HG03103 (cell line): Measurements from ENCODE around the gene MOB3A.

Experiments used
- ATAC-seq: cut with Tn5 transposase; IDR thresholded peaks from one replicate; pipeline ENCODE4 v1.9.1; 2021; ENCODE audit warnings: low read depth; ENCODE audit not compliant: unreplicated experiment

The MOB3A gene

DNA sequence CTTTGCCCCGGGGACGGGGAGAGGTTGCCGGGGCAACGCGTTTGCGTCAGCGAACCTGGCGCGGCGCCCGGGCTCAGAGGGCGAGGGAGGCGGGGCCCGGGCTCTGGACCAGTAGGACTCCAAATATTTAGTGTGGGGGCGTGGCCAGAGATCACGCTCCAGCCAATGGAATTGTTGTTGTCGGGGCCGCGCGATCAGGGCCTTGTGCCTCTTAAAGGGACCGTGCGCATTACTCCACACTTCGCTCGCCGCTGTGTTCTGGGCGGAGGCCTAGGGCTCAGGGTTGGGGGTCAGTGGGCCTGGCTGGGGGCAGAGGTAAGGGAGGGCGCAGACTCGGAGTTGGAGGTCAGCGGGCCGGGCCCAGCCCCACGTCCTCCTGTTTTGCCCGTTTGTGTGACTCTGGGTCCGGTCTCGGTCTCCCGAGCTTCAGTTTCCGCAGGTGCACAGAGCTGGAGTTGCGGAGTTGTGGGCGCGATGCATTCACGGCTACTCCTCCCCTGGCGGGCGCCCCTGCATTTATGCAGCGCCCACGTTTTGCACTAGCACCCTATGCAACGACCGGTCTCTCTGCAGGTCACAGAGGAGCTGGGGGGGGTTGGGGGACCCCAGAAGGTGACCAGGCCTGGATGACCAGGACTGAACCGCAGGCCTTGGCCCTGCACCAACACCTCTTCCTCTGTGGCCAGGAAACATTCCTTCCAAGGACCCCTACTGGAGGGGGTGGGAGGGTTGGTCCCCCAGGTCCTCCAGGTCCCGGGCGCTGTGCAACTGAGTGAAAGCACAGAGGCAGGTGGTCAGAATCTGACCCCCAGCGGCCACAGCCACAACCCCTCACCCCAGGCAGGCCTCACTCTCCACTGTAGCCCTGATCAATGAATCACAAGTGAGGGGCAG lies 34.4 kb downstream of the MOB3A start:
- ATAC-seq: peak; percentile 76

DNA sequence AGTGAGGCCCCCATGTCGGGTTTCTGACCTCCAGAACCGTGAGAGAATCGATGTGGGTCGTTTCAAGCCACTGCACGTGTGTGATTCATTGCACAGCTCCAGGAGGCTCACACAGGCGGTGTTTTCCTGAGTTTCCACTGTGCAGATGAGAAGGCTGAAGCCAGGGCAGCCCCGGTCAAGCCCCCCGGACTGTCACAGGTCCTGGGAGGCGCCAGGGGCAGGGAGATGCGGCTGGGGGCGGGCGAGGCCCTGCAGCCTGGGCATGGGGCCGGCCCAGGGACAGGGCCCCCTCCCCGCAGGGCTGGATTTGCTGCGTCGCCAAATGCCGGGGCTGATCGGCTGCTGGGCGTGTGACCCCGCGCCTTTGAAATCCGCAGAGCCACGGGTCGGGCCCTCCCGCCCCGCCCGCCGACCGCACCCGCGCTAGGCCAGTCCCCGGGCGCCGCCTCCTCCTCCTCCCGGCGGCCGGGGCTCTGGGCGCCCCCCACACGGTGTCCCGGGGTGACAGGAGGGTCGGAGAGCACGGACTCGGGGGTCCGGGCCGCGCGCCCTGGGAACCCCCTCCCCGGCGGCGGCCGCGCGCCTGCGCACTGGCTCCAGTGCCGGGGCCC lies 35.1 kb downstream of the MOB3A start:
- ATAC-seq: peak; percentile 17

DNA sequence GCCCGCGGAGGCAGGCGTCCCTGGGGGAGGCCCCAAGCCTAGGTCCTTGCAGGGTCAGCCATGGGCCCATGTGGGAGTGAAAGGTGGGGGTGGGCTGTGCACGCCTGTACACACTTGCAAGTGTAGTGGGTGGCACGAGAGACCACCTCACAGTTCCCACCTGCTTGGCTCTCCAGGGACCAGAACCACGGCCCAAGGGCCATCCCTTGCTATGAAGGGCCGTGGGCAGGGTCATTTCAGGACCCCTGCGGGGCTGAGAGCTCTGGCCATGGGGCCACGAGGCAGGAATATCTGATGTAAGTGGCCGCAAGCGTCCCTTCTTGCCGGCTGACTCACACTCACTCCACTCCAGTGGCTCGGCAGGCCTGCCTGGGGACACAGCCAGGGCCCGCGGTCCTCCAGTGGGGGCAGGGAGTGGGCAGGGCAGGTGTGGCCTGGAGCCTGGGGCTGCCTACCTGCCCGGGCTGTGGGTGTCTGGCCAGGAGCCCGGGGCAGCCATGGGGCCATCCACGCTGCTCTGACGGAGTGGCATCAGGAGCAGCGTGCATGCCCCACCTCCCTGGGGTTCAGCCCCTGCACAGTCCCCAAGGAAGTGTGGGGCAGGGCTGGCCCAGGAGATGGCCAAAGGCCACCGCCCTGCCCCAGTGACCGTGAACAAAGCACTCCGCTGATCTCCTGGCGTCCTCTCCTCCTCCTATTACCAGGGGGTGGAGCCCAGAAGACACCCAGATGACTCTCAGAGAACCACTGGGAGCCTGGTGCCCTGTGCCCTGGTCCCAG lies 36.5 kb downstream of the MOB3A start:
- no peak for ATAC-seq

DNA sequence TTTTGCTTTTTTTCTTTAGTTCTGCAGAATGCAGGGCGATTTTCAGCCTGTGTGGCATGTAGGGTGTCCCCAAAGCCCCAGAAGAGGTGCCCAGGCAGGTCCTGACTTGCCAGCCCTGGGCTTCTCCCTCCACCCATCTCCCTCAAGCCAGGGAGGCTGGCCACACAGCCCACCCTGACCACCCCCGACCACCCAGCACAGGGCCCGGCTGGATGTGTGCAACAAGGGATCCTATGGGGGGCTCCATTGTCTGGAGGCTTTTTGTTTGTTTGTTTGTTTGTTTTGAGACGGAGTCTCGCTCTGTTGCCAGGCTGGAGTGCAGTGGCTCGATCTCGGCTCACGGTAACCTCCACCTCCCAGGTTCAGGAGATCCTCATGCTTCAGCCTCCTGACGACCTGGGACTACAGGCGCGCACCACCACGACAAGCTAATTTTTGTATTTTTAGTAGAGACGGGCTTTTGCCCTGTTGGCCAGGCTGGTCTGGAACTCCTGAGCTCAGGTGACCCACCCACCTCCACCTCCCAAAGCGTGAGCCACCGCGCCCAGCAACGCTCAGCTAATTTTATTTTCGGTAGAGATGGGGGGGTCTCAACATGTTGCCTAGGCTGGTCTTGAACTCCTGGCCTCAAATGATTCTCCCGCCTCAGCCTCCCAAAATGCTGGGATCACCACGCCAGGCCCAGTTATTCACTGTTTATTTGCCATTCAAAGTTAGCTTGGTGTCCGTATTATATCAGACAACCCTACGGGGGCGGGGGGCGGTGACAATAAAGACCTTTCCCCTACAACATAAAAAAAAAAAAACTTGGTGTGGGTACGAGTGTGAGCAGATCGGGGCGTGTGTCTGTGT lies 37.3 kb downstream of the MOB3A start:
- no peak for ATAC-seq

DNA sequence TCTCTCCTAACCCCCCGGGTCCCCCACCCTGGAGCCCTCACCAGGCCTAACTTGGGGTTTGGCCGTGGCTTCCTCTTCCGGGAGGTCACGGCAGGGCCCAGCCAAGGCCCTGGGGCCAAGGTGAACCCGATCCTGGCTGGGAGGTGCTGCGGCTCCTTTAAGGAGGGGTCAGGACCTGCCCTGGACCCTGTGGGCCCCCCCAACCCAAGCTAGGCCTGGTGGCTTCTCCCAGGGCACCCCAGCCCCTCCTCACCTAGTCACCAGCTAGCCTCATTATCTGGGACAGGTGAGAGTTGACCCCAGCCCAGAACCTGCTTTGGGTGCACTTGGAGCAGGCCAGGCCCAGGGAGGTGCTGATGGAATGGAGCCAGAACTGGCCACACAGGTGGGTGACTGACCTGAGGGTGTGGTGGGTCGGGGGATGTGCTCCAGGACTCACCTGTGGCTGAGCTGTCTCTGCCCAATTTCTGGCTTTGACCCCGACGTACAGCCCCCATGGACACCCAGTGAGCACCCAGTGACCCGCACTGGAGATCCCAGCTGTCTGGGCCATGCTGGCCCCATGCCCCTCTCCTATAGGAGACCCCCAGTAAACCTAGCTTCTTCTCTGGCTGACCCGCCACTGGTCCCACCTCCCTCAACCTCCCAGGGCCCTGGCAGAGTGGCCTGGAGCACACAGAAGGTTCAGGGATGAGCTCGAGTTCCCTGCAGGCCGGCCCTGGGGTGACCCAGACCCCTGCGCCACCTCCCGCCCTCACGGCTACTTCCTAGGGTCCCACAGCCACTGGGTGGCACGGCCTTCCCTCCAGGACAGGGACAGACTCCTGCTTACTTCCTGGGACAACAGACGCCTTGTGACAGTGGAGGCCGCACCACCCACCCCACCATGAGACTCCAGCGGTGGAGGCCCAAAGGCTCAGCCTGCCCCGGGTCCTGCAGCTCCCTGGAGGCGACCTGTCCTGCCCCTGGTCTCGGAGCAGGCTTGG lies 38.3 kb downstream of the MOB3A start:
- ATAC-seq: no peak

DNA sequence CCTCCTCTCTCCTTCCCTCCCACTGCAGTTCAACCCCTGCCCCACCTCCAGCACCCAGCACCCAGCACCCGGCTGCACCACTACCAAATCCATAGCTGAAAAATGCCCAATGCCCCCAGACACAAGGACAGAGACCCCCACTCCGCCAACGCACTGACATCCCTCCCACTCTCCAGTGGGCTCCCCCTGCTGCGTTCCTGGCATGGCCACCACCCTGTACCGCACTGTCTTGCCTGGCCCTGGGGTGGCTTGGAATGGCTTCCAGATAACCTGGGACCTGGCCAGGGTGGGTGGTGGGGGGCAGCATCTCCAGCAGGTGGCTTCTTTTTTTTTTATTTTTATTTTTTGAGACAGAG lies 39.3 kb downstream of the MOB3A start:
- no peak for ATAC-seq

DNA sequence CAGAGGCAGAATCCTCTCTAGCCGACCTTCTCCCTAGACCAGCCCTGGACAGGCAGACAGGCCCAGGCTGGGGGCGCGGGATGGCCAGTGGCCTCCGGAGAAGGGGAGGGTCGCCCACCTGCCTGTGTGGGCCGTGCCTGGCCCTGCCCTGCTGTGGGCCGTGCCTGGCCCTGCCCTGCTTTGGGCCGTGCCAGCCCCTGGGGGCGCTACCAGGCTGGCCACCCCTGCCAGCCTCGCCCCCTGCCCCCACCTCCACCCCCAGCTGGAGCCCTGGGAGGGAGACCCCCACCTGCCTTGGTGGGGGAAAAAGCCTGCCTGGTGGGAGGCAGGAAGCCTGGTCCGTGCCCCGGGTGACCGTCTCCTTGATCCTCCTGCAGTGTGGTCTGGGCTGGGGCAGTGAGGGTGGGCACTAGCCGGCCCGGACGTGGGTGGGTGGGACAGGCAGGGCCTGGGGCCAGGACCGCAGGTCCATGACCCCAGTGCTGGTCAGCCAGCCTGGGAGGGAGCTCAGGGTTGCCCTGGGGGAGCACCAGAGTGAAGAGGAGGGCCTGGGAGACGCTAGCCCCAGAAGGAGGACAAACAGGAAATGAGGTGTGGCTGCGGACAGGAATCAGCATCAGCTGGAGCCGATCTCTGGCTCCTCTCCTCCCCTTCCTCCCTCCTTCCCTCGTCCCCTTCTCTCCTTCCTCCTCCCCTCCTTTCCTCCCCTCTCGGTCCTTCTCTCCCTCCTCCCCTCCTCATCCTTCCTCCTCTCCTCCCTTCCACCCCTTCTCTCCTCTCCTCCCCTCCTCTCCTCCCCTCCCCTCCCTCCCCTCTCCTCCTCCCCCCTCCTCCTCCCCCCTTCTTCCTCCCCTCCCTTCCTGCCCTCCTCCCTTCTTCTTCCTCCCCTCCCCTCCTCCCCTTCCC lies 39.9 kb downstream of the MOB3A start:
- ATAC-seq: no peak

DNA sequence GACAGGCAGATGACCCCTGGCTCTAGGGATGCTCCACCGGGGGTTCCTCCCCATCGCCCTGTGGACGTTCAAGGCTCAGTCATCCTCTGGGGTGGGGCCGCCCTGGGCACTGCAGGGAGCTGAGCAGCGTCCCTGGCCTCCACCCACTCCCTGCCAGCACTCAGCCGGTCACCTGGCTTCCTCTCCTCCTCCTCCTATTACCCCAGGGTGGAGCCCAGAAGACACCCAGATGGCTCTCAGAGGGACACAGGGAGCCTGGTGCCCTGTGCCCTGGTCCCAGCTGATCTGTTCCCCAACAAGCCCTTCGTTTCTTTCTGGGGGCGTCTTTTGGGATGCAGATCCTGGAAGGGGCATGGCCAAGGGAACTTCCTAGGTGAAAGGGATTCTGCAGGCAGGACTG lies 41.4 kb downstream of the MOB3A start:
- ATAC-seq: no peak

DNA sequence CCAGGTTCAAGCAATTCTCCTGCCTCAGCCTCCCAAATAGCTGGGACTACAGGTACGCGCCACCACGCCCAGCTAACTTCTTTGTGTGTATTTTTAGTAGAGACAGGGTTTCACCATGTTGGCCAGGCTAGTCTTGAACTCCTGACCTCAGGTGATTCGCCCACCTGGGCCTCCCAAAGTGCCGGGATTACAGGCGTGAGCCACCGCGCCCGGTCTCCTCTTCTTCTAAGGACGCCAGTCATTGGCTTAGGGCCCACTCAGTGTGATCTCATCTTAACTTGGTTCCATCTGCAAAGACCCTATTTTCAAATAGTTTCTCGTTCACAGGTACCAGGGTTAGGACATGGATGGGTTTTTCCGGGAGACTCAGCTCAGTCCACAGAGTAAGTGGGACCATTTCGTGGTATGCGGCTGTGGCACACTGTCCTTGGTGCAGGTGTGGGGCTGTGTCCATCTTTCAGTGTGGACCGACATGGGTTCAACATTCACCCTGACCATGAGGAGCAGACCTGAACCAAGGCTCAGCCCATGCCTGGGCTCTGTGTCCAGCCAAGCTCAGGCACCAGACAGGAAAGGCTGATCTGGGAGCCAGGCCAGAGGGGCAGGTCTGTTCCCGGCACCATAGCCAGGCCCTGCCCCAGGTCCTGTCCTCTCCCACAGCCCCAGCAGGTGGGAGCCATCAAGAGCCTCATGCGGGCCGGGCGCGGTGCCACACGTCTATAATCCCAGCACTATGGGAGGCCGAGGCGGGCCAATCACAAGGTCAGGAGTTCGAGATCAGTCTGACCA lies 42.3 kb downstream of the MOB3A start:
- no peak for ATAC-seq

DNA sequence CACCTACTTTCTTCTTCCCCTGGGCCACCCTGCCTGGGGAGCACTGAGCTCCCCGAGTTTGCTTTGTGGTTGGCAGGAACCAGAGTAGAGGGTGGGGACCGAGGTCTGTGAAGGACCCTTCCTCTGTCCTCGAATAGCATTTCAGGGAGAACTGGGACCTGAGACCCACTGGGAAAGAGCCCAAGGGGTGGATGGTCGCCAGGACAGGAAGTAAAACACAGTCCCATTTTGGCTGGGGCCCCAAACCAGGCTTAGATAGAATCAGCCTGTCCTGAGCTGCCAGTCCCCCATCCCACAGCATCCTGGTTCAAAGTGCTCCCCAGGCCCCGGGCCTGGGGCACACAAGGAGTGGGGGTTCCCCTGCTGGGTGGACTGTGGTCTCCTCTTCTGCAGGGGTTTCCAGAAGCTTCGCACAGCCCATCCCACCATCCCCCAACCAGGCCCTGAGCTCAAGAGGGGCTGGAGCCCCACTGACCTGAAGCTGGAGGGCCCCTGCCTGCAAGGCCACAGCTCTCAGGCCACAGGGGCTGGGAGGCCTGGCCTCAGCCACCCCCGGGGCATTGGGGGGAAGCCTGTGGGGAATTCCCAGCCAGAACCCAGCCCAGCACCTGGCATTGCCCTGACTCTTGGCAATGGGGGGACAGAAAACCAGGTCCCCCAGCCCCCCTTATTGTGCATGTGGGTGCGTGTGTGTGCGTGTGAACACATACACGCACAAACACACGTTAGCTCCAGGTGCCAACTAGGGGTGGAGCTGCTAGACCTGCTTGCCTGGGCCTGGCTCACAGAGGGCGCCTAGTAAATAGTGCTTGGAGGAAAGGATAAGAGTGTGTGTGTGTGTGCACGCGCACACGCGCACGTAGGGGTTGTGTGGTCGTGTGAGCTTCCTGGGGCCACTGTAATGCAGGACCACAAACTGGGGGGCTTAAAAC lies 44.1 kb downstream of the MOB3A start:
- ATAC-seq: no peak

DNA sequence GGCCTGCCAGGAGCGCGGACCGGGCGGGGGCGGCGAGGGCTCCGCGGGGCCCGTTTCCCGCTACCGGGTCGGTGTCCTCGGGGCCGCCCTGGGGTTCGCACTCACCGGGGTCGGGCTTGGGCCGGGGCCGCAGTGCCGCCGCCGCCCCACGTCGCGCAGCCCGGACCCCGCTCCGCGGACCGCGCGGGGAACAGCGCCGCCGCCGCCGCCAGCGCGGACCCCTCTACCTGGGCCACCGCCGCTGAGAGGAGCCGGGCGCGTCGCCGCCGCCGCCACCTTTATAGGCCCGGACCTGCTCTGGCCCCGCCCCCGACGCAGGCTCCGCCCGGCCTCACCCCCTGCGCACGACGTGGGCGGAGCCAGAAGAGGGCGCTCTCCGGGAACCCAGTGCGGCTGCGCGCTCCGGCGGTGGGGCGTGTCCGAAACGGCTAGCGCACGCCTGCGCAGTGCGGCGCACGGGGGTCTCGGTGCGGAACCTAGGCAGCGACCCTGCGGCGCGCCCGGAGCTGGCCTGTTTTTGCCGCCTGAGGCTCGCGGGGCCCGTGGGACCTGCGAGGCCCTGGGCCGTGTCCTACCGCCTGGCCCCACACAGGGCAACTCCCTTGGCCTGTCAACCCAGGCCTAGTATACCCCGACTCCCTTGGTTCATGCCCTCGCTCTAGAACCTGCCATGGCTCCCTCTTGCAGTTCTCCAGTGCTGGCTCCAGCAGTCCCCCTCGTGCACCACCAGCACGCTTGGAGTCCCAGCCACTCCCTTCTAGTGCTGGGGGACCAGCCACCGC lies 44.9 kb downstream of the MOB3A start, which contains the start of gene MKNK2:
MKNK2 (minus strand) TSS at position 254 of the 782 bp plus-strand sequence. CDS start 393 bp downstream, outside the sequence.
- peak; percentile 47 for ATAC-seq

DNA sequence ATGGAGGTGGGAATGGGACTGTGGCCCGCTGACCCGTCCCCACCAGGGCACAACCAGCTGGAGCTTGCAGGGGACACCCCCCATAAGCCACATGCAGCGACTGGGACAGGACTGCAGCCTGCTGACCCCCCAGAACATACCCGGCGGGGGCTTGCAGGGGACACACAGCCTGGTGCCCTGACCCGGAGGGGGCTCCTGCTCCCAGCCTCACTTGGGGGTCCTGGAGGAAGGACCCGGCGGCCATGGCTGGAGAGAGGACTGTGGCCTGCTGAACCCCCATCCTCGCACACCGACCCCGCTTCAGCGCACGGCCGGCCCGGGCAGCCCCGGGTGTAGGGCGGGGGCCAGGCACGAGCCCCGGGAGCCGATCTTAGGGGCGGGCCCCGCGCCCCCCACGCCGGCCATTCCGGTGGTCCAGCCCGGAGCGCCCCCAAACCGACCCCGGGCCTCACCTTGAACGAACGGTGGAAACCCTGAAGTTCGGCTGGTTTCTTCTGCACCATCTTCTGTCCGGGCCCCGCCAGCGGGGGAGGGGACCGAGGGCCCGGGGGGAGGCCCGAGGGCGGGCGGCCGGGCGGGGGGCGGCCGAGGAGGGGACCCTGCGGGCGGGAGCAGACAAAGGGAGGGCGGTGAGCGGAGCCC lies 45.7 kb downstream of the MOB3A start:
- ATAC-seq: no peak

DNA sequence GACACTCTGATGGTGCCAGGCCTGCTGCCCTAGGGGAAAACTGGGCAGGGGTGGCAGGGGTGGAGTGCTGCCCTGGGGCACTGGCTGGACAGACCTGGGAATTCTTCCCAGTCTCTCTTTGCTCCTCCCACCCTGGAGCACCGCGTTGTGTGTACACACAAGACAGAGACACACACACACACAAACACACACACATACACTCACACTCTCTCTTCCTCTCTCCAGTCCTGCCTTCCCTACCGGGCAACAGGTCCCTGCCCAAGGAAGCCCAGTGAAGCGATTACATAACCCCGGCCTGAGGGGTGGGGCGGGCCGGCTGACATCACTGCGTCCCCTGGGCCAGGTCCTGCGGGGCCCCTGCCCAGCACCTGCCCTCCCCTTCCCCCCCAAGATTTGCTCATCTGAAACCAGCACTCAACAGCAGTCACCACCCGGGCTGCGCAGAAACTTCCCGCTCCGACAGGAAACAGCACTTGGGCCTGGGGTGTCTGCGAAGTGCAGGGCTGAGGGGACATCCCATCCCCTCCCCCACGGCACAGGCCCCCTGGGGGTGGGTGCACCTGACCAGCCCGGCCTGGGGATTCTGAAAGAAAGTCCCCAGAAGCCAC lies 46.3 kb downstream of the MOB3A start:
- ATAC-seq: no peak

DNA sequence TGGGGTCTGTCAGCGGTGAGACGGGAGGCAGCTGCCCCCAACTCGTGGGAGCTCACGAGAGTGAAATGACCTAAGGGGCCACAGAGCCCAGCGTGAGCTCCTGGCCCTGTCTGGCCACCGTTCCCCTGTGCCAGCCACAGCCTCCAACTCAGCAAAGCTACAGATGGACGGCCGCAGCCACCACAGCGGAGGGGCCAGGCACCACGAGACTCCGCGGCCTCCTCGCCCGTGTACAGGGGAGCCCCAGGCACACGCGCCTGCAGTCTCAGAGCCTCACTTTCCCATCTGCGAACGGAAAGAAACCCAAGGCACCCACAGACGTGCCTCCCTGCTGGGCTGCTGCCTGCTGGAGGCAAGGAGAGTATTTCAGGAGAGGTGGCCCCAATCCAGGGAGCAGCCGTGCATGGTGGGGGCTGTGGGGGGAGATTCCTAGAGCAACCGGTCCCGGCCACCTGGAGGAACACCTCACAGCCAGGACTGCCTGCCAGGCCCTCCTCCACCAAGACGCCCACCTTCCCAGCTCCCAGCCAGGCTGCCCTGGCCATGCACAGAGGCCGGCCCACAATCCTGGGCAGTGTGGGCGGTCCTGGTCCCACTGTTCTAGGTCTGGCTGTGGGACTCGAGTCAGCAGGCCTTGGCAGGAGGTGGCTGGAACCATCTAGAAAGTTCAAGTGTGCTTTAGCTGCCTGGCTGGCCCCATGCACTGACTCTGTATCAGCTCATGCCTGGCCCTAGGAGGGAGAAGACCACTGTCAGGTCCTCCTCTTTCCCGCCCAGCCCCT lies 47.0 kb downstream of the MOB3A start:
- ATAC-seq: no peak
